ENCODE measurements around the gene PRKCB.

PRKCB gene

GRCh38 chr16:23960081-23960885, 124.5 kb downstream of the PRKCB start:
- no peak for TF ChIP-seq ZNF274 (IDR thresholded peaks at IDR 0.05; ENCODE audit: low read depth, low read length)

GRCh38 chr16:23962001-23962400, 126.2 kb downstream of the PRKCB start:
- H3K4me3 ChIP-seq (ENCODE audit: low read length) = no peak overlapping the region
- TF ChIP-seq ZNF274 (IDR thresholded peaks at IDR 0.05; ENCODE audit: low read depth, low read length) = no peak

More at GRCh38 chr16:23960081-23960885, 124.5 kb downstream of the PRKCB start:
- no peak overlapping the region for H3K4me3 ChIP-seq (ENCODE audit: low read length)

- H3K4me3 ChIP-seq (ENCODE audit: low read length) = no peak overlapping the region
- no peak for TF ChIP-seq ZNF274 (IDR thresholded peaks at IDR 0.05; ENCODE audit: low read depth, low read length)
Observed at GRCh38 chr16:23964136-23964535, 128.4 kb downstream of the PRKCB start.

- TF ChIP-seq ZNF274 (IDR thresholded peaks at IDR 0.05; ENCODE audit: low read depth, low read length) = no peak
- no peak overlapping the region for H3K4me3 ChIP-seq (ENCODE audit: low read length)
Observed at GRCh38 chr16:23965137-23965733, 129.5 kb downstream of the PRKCB start.

- no peak overlapping the region for H3K4me3 ChIP-seq (ENCODE audit: low read length)
- TF ChIP-seq ZNF274 (IDR thresholded peaks at IDR 0.05; ENCODE audit: low read depth, low read length) = no peak
Observed at GRCh38 chr16:23966597-23967394, 131.0 kb downstream of the PRKCB start.

- TF ChIP-seq ZNF274 (IDR thresholded peaks at IDR 0.05; ENCODE audit: low read depth, low read length) = no peak
- H3K4me3 ChIP-seq (ENCODE audit: low read length) = no peak overlapping the region
Observed at GRCh38 chr16:23967775-23968174, 132.0 kb downstream of the PRKCB start.

GRCh38 chr16:23968176-23968575, 132.4 kb downstream of the PRKCB start:
- no peak overlapping the region for H3K4me3 ChIP-seq (ENCODE audit: low read length)
- TF ChIP-seq ZNF274 (IDR thresholded peaks at IDR 0.05; ENCODE audit: low read depth, low read length) = no peak

GRCh38 chr16:23969468-23970297, 133.9 kb downstream of the PRKCB start:
- H3K4me3 ChIP-seq (ENCODE audit: low read length) = no peak overlapping the region
- no peak for TF ChIP-seq ZNF274 (IDR thresholded peaks at IDR 0.05; ENCODE audit: low read depth, low read length)

GRCh38 chr16:23974223-23974622, 138.4 kb downstream of the PRKCB start:
- TF ChIP-seq ZNF274 (IDR thresholded peaks at IDR 0.05; ENCODE audit: low read depth, low read length) = no peak
- no peak overlapping the region for H3K4me3 ChIP-seq (ENCODE audit: low read length)

GRCh38 chr16:23975293-23975692, 139.5 kb downstream of the PRKCB start:
- no peak overlapping the region for H3K4me3 ChIP-seq (ENCODE audit: low read length)
- TF ChIP-seq ZNF274 (IDR thresholded peaks at IDR 0.05; ENCODE audit: low read depth, low read length) = no peak

GRCh38 chr16:23976091-23976490, 140.3 kb downstream of the PRKCB start:
- no peak for TF ChIP-seq ZNF274 (IDR thresholded peaks at IDR 0.05; ENCODE audit: low read depth, low read length)

GRCh38 chr16:23976524-23976923, 140.7 kb downstream of the PRKCB start:
- H3K4me3 ChIP-seq (ENCODE audit: low read length) = no peak overlapping the region
- no peak for TF ChIP-seq ZNF274 (IDR thresholded peaks at IDR 0.05; ENCODE audit: low read depth, low read length)

More at GRCh38 chr16:23976091-23976490, 140.3 kb downstream of the PRKCB start:
- no peak overlapping the region for H3K4me3 ChIP-seq (ENCODE audit: low read length)

GRCh38 chr16:23979441-23979840, 143.7 kb downstream of the PRKCB start:
- no peak overlapping the region for H3K4me3 ChIP-seq (ENCODE audit: low read length)
- TF ChIP-seq ZNF274 (IDR thresholded peaks at IDR 0.05; ENCODE audit: low read depth, low read length) = no peak

- H3K4me3 ChIP-seq (ENCODE audit: low read length) = no peak overlapping the region
- TF ChIP-seq ZNF274 (IDR thresholded peaks at IDR 0.05; ENCODE audit: low read depth, low read length) = no peak
Observed at GRCh38 chr16:23979982-23980381, 144.2 kb downstream of the PRKCB start.

Measured in GM08714 (cell line).